Measurements from ENCODE around the gene MAP3K10.

MAP3K10 gene

GRCh38 chr19:40245506-40246128 is 54.4 kb downstream of the MAP3K10 start:
- peaks cover 23% of the 10 kb centered on the region for H3K4me1 Mint-ChIP-seq
- H3K27ac Mint-ChIP-seq: no peak overlapping the region
- H3K4me3 Mint-ChIP-seq: no peak overlapping the region
- H3K9me3 Mint-ChIP-seq: no peaks in the 10 kb centered on the region
- peaks cover 8% of the 10 kb centered on the region for H3K36me3 Mint-ChIP-seq
- H3K27me3 Mint-ChIP-seq: no peaks in the 10 kb centered on the region

DNA sequence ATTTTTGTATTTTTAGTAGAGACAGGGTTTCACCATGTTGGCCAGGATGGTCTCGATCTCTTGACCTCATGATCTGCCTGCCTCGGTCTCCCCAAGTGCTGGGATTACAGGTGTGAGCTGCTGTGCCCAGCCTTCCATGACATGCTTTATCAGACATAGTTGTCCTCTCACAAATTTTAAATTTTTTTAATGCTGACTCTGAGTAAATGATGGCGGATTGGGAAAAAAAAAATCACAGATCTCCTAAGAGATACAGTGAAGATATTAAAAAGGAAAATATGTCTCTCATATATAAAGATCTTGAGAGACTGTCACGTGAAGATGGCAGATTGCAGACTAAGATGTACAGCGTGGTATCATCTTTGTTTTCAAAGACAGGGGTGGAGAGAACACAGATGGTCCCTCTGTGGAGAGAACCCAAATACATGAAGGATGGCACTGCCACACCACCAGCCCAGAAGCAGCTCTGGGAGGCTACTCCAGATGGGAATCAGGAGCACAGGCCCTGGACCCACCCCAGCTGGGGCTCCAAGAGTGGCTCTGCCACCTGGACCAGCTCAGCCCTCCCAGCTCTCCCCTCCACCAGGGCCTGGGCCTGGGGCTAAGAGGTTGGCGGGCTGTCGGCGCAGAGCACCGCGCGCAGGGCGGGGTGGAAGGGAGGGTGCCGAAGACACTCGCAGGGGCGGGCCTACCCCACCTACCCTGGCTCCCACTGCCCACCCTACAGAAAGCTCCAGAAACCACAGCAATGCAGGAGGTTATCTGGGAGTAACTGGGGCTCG is 55.3 kb downstream of the MAP3K10 start:
- Mint-ChIP-seq H3K4me1 (peaks cover 23% of the 10 kb centered on the region), H3K36me3 (peaks cover 6% of the 10 kb centered on the region), H3K27ac (peak overlapping the region; percentile 23), H3K27me3 (no peaks in the 10 kb centered on the region), H3K4me3 (no peak overlapping the region), H3K9me3 (no peaks in the 10 kb centered on the region)

GRCh38 chr19:40247178-40247577 is 56.0 kb downstream of the MAP3K10 start:
- Mint-ChIP-seq H3K27me3 (no peaks in the 10 kb centered on the region), H3K36me3 (peaks cover 3% of the 10 kb centered on the region), H3K9me3 (no peaks in the 10 kb centered on the region), H3K4me3 (no peak overlapping the region), H3K4me1 (peaks cover 24% of the 10 kb centered on the region), H3K27ac (no peak overlapping the region)

GRCh38 chr19:40247735-40248262 is 56.6 kb downstream of the MAP3K10 start:
- no peak overlapping the region for H3K27ac Mint-ChIP-seq
- H3K4me1 Mint-ChIP-seq: peaks cover 30% of the 10 kb centered on the region
- no peaks in the 10 kb centered on the region for H3K27me3 Mint-ChIP-seq
- H3K9me3 Mint-ChIP-seq: no peaks in the 10 kb centered on the region
- H3K36me3 Mint-ChIP-seq: peaks cover 5% of the 10 kb centered on the region
- no peak overlapping the region for H3K4me3 Mint-ChIP-seq

- Mint-ChIP-seq H3K9me3 (no peaks in the 10 kb centered on the region), H3K4me1 (peaks cover 35% of the 10 kb centered on the region), H3K36me3 (peaks cover 5% of the 10 kb centered on the region), H3K4me3 (no peak overlapping the region), H3K27me3 (no peaks in the 10 kb centered on the region), H3K27ac (no peak overlapping the region)
Measured at GRCh38 chr19:40249201-40249600, 58.0 kb downstream of the MAP3K10 start.

GRCh38 chr19:40249781-40250180 is 58.6 kb downstream of the MAP3K10 start:
- H3K4me1 Mint-ChIP-seq: peaks cover 35% of the 10 kb centered on the region

DNA sequence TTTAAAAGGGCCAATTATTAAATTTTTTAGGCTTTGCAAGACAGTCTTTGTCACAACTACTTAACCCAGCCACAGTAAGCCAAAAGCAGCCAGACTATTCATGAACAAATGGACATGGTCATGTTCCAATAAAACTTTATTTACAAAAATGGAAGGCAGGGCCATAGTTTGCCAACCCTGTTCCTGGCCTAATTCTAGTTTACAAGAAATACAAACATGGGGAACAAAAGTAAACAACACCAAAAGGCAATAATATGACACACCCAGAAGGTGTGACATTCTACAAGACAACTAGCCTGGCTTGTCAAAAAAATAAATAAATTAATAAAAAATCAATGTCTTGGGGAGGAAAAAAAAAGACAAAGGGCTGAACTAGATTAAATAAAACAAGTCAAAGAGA is 60.0 kb downstream of the MAP3K10 start:
- Mint-ChIP-seq H3K9me3 (no peaks in the 10 kb centered on the region), H3K27me3 (no peaks in the 10 kb centered on the region), H3K36me3 (peaks cover 14% of the 10 kb centered on the region), H3K4me1 (peaks cover 43% of the 10 kb centered on the region), H3K27ac (no peak overlapping the region), H3K4me3 (no peak overlapping the region)

More at GRCh38 chr19:40249781-40250180, 58.6 kb downstream of the MAP3K10 start:
- Mint-ChIP-seq H3K36me3 (peaks cover 5% of the 10 kb centered on the region), H3K27me3 (no peaks in the 10 kb centered on the region), H3K9me3 (no peaks in the 10 kb centered on the region), H3K27ac (no peak overlapping the region), H3K4me3 (no peak overlapping the region)

DNA sequence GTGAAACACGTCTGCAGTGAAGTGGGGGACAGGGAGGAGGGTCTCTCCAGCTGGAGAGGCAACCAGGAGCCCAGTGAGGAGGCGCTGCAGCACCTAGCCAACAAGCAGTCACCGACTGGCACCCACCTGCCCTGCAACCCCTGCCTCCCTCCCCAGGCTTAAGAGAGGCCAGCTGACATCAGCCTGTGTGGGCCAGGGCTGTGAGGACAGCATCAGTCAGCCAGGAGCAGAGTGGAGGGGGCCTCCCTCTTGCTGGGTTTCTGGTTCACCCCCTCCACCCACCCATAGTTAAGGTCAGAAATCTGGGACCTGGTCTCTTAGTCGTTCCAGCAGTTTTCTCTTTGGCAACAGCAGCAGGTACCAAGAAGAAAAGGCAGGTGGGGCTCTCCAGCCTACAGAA is 60.8 kb downstream of the MAP3K10 start:
- Mint-ChIP-seq H3K27ac (no peak overlapping the region), H3K4me3 (no peak overlapping the region), H3K9me3 (no peaks in the 10 kb centered on the region), H3K36me3 (peaks cover 14% of the 10 kb centered on the region), H3K4me1 (peaks cover 45% of the 10 kb centered on the region), H3K27me3 (no peaks in the 10 kb centered on the region)

- peaks cover 14% of the 10 kb centered on the region for H3K36me3 Mint-ChIP-seq
- no peaks in the 10 kb centered on the region for H3K27me3 Mint-ChIP-seq
- H3K9me3 Mint-ChIP-seq: no peaks in the 10 kb centered on the region
- H3K4me3 Mint-ChIP-seq: no peak overlapping the region
- peaks cover 46% of the 10 kb centered on the region for H3K4me1 Mint-ChIP-seq
- peak overlapping the region; percentile 74 for H3K27ac Mint-ChIP-seq
Measured at GRCh38 chr19:40252395-40252794, 61.2 kb downstream of the MAP3K10 start.

DNA sequence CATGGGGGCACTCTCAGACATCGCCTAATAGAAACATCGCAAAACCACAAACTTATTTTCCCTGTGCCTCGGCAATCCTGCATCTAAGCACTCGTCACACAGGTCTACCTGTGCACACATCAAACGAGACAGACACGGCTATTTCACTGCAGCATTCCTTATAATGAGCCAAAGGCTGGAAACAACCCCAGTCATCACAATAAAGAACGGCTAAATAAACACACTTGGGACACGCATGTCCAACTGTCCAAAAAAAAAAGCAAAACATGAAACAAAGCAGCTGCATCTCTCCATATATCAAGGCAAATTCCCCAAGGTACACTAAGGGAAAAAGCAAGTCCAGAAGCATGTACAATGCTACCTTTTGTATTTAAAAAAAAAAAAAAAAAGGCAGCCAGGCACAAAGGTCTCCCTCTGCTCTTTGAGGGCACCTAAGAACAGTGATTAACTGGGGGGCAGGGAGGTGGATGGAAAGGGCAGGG is 62.4 kb downstream of the MAP3K10 start:
- no peak overlapping the region for H3K4me3 Mint-ChIP-seq
- H3K27me3 Mint-ChIP-seq: no peaks in the 10 kb centered on the region
- no peak overlapping the region for H3K27ac Mint-ChIP-seq
- peaks cover 16% of the 10 kb centered on the region for H3K36me3 Mint-ChIP-seq
- peaks cover 42% of the 10 kb centered on the region for H3K4me1 Mint-ChIP-seq
- H3K9me3 Mint-ChIP-seq: no peaks in the 10 kb centered on the region

- no peaks in the 10 kb centered on the region for H3K9me3 Mint-ChIP-seq
- no peak overlapping the region for H3K27ac Mint-ChIP-seq
- no peak overlapping the region for H3K4me3 Mint-ChIP-seq
- peaks cover 50% of the 10 kb centered on the region for H3K4me1 Mint-ChIP-seq
- H3K27me3 Mint-ChIP-seq: no peaks in the 10 kb centered on the region
- peaks cover 19% of the 10 kb centered on the region for H3K36me3 Mint-ChIP-seq
Measured at GRCh38 chr19:40254714-40255418, 63.6 kb downstream of the MAP3K10 start.

DNA sequence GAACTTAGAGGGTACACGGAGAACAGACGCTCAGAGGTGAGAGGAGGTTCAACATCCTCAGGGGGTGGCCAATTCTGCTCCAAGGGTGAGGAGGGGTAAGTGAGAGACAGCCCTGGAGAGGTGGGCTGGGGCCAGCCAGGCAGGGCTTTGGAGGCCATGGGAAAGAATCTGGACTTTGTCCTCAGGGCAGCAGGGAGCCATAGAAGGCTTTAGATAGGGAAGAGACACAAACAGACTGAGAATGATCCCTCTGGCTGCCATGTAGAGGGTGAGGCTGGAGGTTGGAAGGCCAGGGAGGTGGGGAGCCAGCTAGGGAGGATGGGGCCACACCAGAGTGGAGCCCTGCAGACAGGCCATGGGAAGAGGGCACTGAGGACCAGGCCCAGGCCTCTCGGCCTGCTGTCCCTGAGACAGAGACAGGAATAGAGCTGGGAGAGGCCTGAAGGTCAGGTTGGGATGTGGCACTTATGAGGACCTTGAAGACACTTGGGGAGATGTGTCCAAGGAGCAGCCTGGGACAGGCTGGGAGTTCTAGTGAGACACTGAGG is 64.5 kb downstream of the MAP3K10 start:
- no peak overlapping the region for H3K4me3 Mint-ChIP-seq
- peak overlapping the region; percentile 65 for H3K27ac Mint-ChIP-seq
- no peaks in the 10 kb centered on the region for H3K27me3 Mint-ChIP-seq
- peaks cover 48% of the 10 kb centered on the region for H3K4me1 Mint-ChIP-seq
- H3K36me3 Mint-ChIP-seq: peaks cover 18% of the 10 kb centered on the region
- H3K9me3 Mint-ChIP-seq: no peaks in the 10 kb centered on the region

- Mint-ChIP-seq H3K27ac (no peak overlapping the region), H3K27me3 (no peaks in the 10 kb centered on the region), H3K9me3 (no peaks in the 10 kb centered on the region), H3K36me3 (peaks cover 21% of the 10 kb centered on the region), H3K4me1 (peaks cover 51% of the 10 kb centered on the region), H3K4me3 (no peak overlapping the region)
Measured at GRCh38 chr19:40256512-40256911, 65.3 kb downstream of the MAP3K10 start.

GRCh38 chr19:40257096-40257517 is 65.9 kb downstream of the MAP3K10 start:
- Mint-ChIP-seq H3K9me3 (no peaks in the 10 kb centered on the region), H3K36me3 (peaks cover 25% of the 10 kb centered on the region), H3K4me3 (no peak overlapping the region), H3K4me1 (peaks cover 57% of the 10 kb centered on the region), H3K27me3 (no peaks in the 10 kb centered on the region), H3K27ac (no peak overlapping the region)

DNA sequence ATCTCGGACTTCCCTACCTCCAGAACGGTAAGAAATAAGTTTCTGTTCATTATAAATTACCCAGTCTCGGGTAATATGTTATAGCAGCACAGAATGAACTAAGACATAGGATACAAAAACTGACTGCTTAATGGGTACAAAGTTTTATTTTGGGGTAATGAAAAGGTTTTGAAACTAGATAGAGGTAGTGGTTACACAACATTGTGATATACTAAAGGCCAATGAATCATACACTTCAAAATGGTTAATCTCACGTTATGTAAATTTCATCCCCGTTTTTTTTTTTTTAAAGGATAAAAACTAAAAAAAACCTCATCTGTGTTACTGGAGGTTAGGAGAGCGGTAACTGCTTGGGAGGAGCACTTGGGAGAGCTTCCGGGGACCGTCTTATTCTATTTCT is 70.4 kb downstream of the MAP3K10 start:
- Mint-ChIP-seq H3K4me1 (peaks cover 34% of the 10 kb centered on the region), H3K36me3 (peaks cover 20% of the 10 kb centered on the region), H3K9me3 (no peaks in the 10 kb centered on the region), H3K27ac (no peak overlapping the region), H3K4me3 (no peak overlapping the region), H3K27me3 (no peaks in the 10 kb centered on the region)
